22Rv1 (cell line): ENCODE results near the gene ENAH.
"Not testable (repeated sequence)": the region's sequence is repeated elsewhere in the genome, so short reads cannot be mapped to it uniquely, and the experiment has no call there.

Experiments
- H3K27ac ChIP-seq: fragments of 450-650 bp; 2 replicates; pipeline ENCODE4 v1.5.1; 2017
- ZFX ChIP-seq: fragments of 450-650 bp; IDR thresholded peaks from 2 replicates; pipeline ENCODE4 v1.6.1; 2017; ENCODE audit warnings: antibody characterized with exemption, borderline replicate concordance
- TF ChIP-seq, protein P1 (sequence below): fragments of 450-650 bp; IDR thresholded peaks from 2 replicates; pipeline ENCODE4 v1.5.1; 2017; ENCODE audit warnings: mild to moderate bottlenecking

ENAH gene

DNA sequence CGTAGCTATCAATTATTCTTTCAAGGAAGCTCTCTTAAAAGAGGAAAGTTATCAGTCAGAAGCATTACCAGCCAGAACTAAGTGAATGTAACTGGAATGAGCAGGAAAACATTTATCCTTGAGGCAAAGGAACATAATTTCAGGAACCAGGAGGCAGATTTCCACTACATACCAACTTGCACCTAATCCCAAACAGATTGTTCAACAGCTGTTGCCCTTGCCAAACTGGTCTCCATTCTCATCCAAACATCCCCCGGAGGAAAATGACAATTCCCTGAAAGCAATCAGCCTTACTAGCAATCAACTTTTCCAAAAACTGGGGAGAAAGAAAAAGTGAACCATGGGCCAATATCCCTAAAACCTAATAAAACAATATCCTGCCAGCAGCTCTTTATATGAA lies 35.0 kb downstream of the ENAH start:
- no peak overlapping the region for H3K27ac ChIP-seq
- TF ChIP-seq, protein P1, sequence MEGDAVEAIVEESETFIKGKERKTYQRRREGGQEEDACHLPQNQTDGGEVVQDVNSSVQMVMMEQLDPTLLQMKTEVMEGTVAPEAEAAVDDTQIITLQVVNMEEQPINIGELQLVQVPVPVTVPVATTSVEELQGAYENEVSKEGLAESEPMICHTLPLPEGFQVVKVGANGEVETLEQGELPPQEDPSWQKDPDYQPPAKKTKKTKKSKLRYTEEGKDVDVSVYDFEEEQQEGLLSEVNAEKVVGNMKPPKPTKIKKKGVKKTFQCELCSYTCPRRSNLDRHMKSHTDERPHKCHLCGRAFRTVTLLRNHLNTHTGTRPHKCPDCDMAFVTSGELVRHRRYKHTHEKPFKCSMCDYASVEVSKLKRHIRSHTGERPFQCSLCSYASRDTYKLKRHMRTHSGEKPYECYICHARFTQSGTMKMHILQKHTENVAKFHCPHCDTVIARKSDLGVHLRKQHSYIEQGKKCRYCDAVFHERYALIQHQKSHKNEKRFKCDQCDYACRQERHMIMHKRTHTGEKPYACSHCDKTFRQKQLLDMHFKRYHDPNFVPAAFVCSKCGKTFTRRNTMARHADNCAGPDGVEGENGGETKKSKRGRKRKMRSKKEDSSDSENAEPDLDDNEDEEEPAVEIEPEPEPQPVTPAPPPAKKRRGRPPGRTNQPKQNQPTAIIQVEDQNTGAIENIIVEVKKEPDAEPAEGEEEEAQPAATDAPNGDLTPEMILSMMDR = no peak
- no peak for TF ChIP-seq ZFX

DNA sequence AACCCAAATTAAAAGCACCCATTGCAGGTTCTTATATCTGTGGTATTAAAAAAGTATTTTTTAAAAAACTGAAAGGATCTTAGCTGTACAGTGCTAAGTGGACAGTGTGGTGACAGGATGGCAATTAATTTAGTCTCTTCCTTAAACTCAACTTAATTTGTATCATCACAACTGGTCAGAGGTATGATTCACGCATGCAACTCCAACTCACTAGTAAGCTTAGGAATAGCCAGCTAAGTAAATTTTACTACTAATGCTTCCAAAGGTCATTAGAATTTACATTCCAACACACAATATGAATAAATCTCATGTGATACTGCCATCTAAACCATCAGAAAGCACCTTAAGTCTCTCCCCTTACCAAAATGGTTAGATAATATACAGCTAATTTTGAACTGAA lies 35.4 kb downstream of the ENAH start:
- H3K27ac ChIP-seq = no peak overlapping the region
- no peak for TF ChIP-seq ZFX
- TF ChIP-seq, protein P1 = no peak

DNA sequence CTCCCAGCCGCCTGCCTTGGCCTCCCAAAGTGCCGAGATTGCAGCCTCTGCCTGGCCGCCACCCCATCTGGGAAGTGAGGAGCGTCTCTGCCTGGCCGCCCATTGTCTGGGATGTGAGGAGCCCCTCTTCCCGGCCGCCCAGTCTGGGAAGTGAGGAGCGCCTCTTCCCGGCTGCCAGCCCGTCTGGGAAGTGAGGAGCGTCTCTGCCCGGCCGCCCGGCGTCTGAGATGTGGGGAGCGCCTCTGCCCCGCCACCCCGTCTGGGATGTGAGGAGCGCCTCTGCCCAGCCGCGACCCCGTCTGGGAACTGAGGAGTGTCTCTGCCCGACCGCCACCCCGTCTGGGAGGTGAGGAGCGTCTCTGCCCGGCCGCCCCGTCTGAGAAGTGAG lies 37.5 kb downstream of the ENAH start:
- not testable (repeated sequence) for H3K27ac ChIP-seq

DNA sequence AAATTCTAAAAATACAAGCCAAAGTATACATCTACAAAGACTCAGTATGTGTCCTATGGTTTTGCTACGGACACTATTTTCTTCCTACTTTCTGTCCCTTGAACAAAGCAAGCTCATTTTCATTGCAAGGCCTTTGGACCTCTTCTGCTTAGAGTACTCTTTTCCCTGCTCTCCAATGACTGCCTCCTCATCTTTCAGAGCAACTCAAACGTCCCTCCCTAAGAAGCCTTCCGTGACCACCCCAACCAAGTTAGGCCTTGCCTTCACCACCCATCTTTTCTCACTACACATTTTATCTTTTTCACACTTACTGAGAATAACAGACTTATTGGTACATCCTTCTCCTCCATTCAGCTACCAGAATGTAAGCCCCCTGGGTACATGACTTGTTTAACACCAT lies 39.9 kb downstream of the ENAH start:
- peak overlapping the region; percentile 53 for H3K27ac ChIP-seq

DNA sequence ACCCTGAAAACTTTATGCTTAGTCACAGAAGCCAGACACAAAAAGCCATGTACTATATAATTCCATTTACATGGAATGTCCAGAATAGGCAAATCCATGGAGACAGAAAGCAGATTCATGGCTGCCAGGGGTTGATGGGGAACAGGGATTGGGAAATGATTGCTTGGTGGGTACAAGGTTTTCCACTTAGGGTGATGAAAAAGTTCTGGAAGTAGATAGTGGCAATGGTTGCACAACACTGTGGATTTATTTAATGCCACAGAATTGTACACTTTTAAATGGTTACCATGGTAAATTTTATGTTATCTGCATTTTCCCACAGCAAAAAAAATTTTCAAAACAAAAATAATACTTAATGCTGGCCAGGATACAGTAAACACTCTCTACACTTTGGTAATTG lies 40.6 kb downstream of the ENAH start:
- H3K27ac ChIP-seq = peak overlapping the region; percentile 53
- no peak for TF ChIP-seq ZFX
- TF ChIP-seq, protein P1 = no peak

More for the DNA sequence above, 39.9 kb downstream of the ENAH start:
- TF ChIP-seq ZFX = no peak

DNA sequence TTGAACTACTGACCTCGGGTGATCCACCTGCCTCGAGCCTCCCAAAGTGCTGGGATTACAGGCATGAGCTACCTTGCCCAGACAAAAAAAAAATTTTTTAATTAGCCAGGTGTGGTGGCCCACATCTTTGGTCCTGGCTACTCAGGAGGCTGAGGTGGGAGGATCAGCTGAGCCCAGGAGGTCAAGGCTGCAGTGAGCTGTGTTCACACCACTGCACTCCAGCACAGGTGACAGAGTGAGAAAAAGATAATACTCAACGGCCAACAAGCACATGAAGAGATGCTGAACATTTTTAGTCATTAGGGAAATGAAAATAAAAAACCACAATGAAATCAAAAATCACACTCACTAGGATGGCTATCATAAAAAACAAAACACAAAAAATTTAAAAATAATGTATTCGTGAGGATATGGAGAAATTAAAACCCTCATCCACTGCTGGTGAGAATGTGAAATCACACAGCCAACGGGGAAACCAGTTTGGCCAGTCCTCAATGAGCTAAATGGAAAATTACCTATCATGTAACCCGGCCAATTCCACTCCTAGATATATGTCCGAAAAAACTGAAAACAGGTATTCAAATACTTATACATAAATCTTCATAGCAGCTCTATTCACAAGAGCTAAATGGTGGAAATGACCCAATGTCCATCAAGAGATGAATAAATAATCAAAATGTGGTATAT lies 41.2 kb downstream of the ENAH start:
- no peak overlapping the region for H3K27ac ChIP-seq

DNA sequence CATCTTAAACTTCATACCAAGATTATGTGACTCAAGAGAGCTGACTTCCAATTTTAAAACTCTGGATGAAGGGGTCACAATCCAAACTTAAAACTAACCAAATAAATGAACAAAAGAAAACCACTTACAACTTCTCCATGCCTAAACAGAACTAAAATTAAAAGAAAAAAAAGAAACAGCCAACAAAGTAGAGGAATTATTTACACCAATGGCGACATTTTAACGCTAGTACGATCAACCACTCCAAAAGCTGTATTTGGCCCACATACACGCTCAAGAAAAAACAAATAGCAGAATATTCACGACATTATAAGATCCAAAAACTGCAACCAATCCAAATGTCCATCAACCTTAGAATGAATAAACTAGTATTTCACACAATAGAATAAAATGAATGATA lies 42.4 kb downstream of the ENAH start:
- H3K27ac ChIP-seq = no peak overlapping the region

More for the DNA sequence above, 41.2 kb downstream of the ENAH start:
- TF ChIP-seq ZFX = no peak
- TF ChIP-seq, protein P1 = no peak

DNA sequence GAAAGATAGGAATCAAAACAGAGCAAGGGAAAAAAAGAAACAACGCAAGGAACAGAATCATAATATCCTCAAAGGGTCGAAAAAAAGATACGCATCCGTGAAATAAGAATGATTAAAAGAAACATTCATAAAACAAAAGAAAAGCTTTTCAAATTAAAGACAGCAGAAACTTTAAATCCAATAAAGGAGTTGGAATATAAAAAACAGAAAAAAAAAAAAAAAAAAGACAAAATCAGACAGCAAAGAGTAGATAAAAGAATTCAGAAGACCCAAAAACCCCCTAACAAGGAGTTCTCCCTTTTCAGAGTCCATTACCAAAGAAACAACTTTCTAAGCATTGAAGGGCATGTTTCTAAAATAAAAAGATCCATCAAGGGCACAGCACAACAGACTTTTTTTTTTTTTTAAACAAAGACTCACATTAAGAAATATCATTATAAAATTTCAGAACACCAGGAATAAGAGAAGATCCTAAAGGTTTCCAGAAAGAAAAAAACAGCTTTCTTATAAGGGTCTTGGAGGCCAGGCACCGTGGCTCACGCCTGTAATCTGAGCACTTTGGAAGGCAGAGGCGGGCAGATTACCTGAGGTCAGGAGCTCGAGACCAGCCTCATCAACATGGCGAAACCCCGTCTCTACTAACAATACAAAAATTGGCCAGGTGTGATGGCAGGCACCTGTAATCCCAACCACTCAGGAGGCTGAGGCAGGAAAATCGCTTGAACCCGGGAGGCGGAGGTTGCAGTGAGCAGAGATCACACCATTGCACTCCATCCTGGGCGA lies 44.7 kb downstream of the ENAH start:
- TF ChIP-seq, protein P1 = no peak
- no peak for TF ChIP-seq ZFX
- no peak overlapping the region for H3K27ac ChIP-seq

More for the DNA sequence above, 42.4 kb downstream of the ENAH start:
- TF ChIP-seq ZFX = no peak
- TF ChIP-seq, protein P1 = no peak
